ENCODE measurements around the gene SLC26A6. TPM values are rescaled to one million over a fixed set of nuclear protein-coding genes. Genes with fewer than 3 reads are reported as not detected.

Gene SLC26A6
- total and polyA plus RNA-seq, 8 donors = 14.8 to 279 (median 54.0) TPM

DNA sequence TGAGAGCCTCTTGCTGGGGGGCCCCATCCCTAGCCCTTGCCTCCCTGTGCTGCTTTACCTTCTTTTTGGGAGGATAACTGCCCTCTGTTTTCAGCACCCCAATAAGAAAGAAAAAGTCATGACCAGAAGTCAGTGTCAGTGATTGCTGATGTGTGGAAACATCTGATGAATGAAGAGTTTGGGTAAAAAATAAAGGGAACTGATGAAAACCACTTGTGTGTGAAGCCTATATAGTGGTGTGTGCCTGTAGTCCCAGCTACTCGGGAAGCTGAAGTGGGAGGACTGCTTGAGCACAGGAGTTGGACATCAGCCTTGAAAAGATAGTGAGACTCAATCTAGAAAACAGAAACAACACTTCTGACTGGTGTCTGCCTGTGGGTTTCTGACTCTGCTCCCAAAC lies 37.3 kb upstream of the SLC26A6 start:
- DNase-seq = no peak
- Histone ChIP-seq H3K27ac (no peak overlapping the region), H3K4me3 (no peak overlapping the region), H3K27me3 (no peaks in the 10 kb centered on the region), H3K9me3 (no peaks in the 10 kb centered on the region), H3K36me3 (peaks cover 5 to 54% (median 48%) of the 10 kb centered on the region in 4 donors), H3K4me1 (no peaks in the 10 kb centered on the region)
- intact Hi-C loops (cut with DNase I; ENCODE audit: low total_unique reads) = no loop called here
- TF ChIP-seq POLR2A (IDR thresholded peaks at IDR 0.05) = no peak
- TF ChIP-seq POLR2AphosphoS5 (IDR thresholded peaks at IDR 0.05) = no peak
- TF ChIP-seq CTCF (IDR thresholded peaks at IDR 0.05) = no peak
- no peak for TF ChIP-seq EP300 (IDR thresholded peaks at IDR 0.05)
- 63 to 82% (median 67%) methylated on average over 1 of the region's 1 CpG for WGBS, 5 donors

DNA sequence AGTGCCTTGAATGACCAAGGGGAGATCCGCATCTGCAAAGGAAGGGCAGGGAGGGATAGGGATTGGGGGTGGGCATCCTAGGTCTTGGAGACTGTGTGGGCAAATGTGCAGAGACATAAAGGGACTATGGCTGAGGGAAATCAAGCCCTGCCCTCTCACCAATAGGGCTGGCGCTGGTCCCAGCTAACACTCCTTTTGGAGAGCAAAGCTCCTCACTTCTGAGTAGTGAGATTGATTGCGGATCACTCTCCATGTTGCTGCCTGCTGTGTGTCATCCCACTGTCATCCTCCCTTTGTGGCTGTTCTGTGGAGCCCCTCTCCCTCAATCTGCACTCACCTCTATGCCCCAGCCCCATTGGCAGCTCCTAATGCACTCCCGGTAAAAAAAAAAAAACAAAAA lies 29.7 kb upstream of the SLC26A6 start:
- intact Hi-C loops (cut with DNase I; ENCODE audit: low total_unique reads) = no loop called here
- no peaks in the 10 kb centered on the region for H3K9me3 ChIP-seq
- peak overlapping the region in 2 of 5 donors; percentile 87 to 88 for H3K27ac ChIP-seq
- no peak for TF ChIP-seq CTCF (IDR thresholded peaks at IDR 0.05)
- TF ChIP-seq EP300 (IDR thresholded peaks at IDR 0.05) = no peak
- no peak for TF ChIP-seq POLR2AphosphoS5 (IDR thresholded peaks at IDR 0.05)
- peaks cover 0 to 46% (median 38%) of the 10 kb centered on the region in 3 donors for H3K27me3 ChIP-seq
- DNase-seq = peak in 1 of 2 donors; percentile 18
- no peak overlapping the region for H3K4me3 ChIP-seq
- 83 to 87% (median 87%) methylated on average over 4 of the region's 4 CpGs for WGBS, 5 donors
- no peaks in the 10 kb centered on the region for H3K36me3 ChIP-seq
- H3K4me1 ChIP-seq = peaks cover 19 to 34% (median 33%) of the 10 kb centered on the region in 4 donors

DNA sequence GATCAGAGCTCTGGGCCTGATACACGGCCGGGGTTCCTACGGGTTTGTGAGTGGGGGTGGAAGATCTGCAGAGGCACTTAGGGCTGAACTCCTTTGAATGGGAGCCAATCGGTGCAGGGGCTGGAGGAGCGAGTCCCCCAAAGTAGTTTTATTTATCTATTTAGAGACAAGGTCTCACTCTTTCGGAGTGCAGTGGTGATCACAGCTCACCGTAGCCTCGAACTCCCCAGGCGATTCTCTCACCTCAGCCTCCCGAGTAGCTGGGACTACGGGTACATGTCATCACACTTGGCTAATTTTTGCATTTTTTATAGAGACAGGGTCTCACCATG lies 29.0 kb upstream of the SLC26A6 start:
- peaks cover 19 to 34% (median 33%) of the 10 kb centered on the region in 4 donors for H3K4me1 ChIP-seq
- WGBS, 5 donors = 52 to 84% (median 56%) methylated on average over 8 to 11 of the region's 11 CpGs
- intact Hi-C loops (cut with DNase I; ENCODE audit: low total_unique reads) = no loop called here
- peaks cover 0 to 52% (median 38%) of the 10 kb centered on the region in 3 donors for H3K27me3 ChIP-seq
- TF ChIP-seq EP300 (IDR thresholded peaks at IDR 0.05) (no peak), POLR2A (IDR thresholded peaks at IDR 0.05) (no peak), POLR2AphosphoS5 (IDR thresholded peaks at IDR 0.05) (no peak), CTCF (IDR thresholded peaks at IDR 0.05) (peak in 1 of 7 experiments; percentile 31)
- peak overlapping the region; percentile 39 to 88 (median 82) for H3K27ac ChIP-seq
- H3K9me3 ChIP-seq = no peaks in the 10 kb centered on the region
- no peaks in the 10 kb centered on the region for H3K36me3 ChIP-seq
- no peak for DNase-seq
- H3K4me3 ChIP-seq = peak overlapping the region in 3 of 4 donors; percentile 48 to 58 (median 53)

GRCh38 chr3:48663489-48664312 lies 28.4 kb upstream of the SLC26A6 start:
- peaks cover 0 to 57% (median 38%) of the 10 kb centered on the region in 3 donors for H3K27me3 ChIP-seq
- H3K4me1 ChIP-seq = peaks cover 19 to 34% (median 33%) of the 10 kb centered on the region in 4 donors
- H3K27ac ChIP-seq = peak overlapping the region; percentile 39 to 88 (median 82)
- intact Hi-C loops (cut with DNase I; ENCODE audit: low total_unique reads) = no loop called here
- H3K36me3 ChIP-seq = no peaks in the 10 kb centered on the region
- WGBS, 5 donors = 1 to 2% (median 2%) methylated on average over 30 to 66 of the region's 66 CpGs
- peak; percentile 89 to 98 for DNase-seq
- peak overlapping the region; percentile 40 to 58 (median 50) for H3K4me3 ChIP-seq
- peak; percentile 19 to 70 (median 55) for TF ChIP-seq POLR2AphosphoS5 (IDR thresholded peaks at IDR 0.05)
- TF ChIP-seq EP300 (IDR thresholded peaks at IDR 0.05) = no peak
- peak in 5 of 7 experiments; percentile 41 to 74 (median 56) for TF ChIP-seq CTCF (IDR thresholded peaks at IDR 0.05)
- no peaks in the 10 kb centered on the region for H3K9me3 ChIP-seq
